Neural crest cell (in vitro differentiated cells): ENCODE results near the gene PITPNM1. TPM values are rescaled to one million over a fixed set of nuclear protein-coding genes. Genes with fewer than 3 reads are reported as not detected.
A peak's percentile ranks its signal among the peaks of the same experiment; 100 is the strongest.

Experiments used
- DNase-seq: peaks from one replicate; pipeline ENCODE4 v3.0.0; 2021; ENCODE audit warnings: low read depth, mixed read lengths, low spot score
- H3K27ac Mint-ChIP-seq: one replicate; pipeline ENCODE4 v1.8.0; 2021; ENCODE audit warnings: mild to moderate bottlenecking, mixed read lengths; ENCODE audit not compliant: unreplicated experiment
- H3K27me3 Mint-ChIP-seq: 2 replicates; pipeline ENCODE4 v1.8.0; 2021; ENCODE audit warnings: low read depth, mild to moderate bottlenecking, mixed read lengths
- H3K36me3 Mint-ChIP-seq: 2 replicates; pipeline ENCODE4 v1.8.0; 2021; ENCODE audit warnings: low read depth, mild to moderate bottlenecking, mixed read lengths
- H3K4me1 Mint-ChIP-seq: 2 replicates; pipeline ENCODE4 v1.8.0; 2021; ENCODE audit warnings: mixed read lengths
- H3K4me3 Mint-ChIP-seq: one replicate; pipeline ENCODE4 v1.8.0; 2021; ENCODE audit warnings: mild to moderate bottlenecking, mixed read lengths
- H3K9me3 Mint-ChIP-seq: 2 replicates; pipeline ENCODE4 v1.8.0; 2021; ENCODE audit warnings: mixed read lengths
- CTCF ChIP-seq: fragments of 200-600 bp; sonication (generic); conservative IDR thresholded peaks from 2 replicates; pipeline ENCODE4 v1.5.0; 2021; ENCODE audit warnings: antibody characterized with exemption, mild to moderate bottlenecking
- total RNA-seq: library from RNA; stranded (reverse); gene quantifications from 2 replicates; pipeline ENCODE4 v1.2.1, GENCODE V29; 2021

PITPNM1 gene
- total RNA-seq, 1 donor from 2014 or later: 109 TPM

GRCh38 chr11:67452141-67452952, 52.8 kb downstream of the PITPNM1 start, which contains the start of gene GPR152:
Gene GPR152, minus strand, starts transcription at chr11:67452729. Its CDS starts 5 bp downstream, at chr11:67452724.
- H3K27ac Mint-ChIP-seq: no peak within 1 kb of the TSS
- H3K27me3 Mint-ChIP-seq: no peaks in the 10 kb centered on the region

GRCh38 chr11:67451658-67451976, 53.5 kb downstream of the PITPNM1 start:
- no peak for TF ChIP-seq CTCF
- DNase-seq: no peak
- H3K36me3 Mint-ChIP-seq: no peaks in the 10 kb centered on the region
- H3K27me3 Mint-ChIP-seq: no peaks in the 10 kb centered on the region
- H3K4me3 Mint-ChIP-seq: no peak overlapping the region
- H3K27ac Mint-ChIP-seq: no peak overlapping the region
- H3K4me1 Mint-ChIP-seq: peaks cover 10% of the 10 kb centered on the region
- H3K9me3 Mint-ChIP-seq: no peaks in the 10 kb centered on the region

More at GRCh38 chr11:67452141-67452952, 52.8 kb downstream of the PITPNM1 start, which contains the start of gene GPR152:
- DNase-seq: no peak
- TF ChIP-seq CTCF: no peak
- no peaks in the 10 kb centered on the region for H3K36me3 Mint-ChIP-seq
- H3K4me3 Mint-ChIP-seq: no peak within 1 kb of the TSS
- peaks cover 10% of the 10 kb centered on the region for H3K4me1 Mint-ChIP-seq
- H3K9me3 Mint-ChIP-seq: no peaks in the 10 kb centered on the region

GRCh38 chr11:67450796-67451657, 54.1 kb downstream of the PITPNM1 start:
- DNase-seq: no peak
- no peak overlapping the region for H3K27ac Mint-ChIP-seq

GRCh38 chr11:67449116-67449844, 55.9 kb downstream of the PITPNM1 start:
- no peak for DNase-seq
- H3K4me3 Mint-ChIP-seq: no peak overlapping the region
- peak overlapping the region; percentile 29 for H3K27ac Mint-ChIP-seq
- H3K36me3 Mint-ChIP-seq: no peaks in the 10 kb centered on the region
- H3K4me1 Mint-ChIP-seq: peaks cover 10% of the 10 kb centered on the region
- TF ChIP-seq CTCF: no peak
- H3K27me3 Mint-ChIP-seq: no peaks in the 10 kb centered on the region
- H3K9me3 Mint-ChIP-seq: no peaks in the 10 kb centered on the region

More at GRCh38 chr11:67450796-67451657, 54.1 kb downstream of the PITPNM1 start:
- Mint-ChIP-seq H3K4me3 (peak overlapping the region; percentile 15), H3K36me3 (no peaks in the 10 kb centered on the region), H3K4me1 (peaks cover 10% of the 10 kb centered on the region), H3K27me3 (no peaks in the 10 kb centered on the region), H3K9me3 (no peaks in the 10 kb centered on the region)
- TF ChIP-seq CTCF: no peak

DNA sequence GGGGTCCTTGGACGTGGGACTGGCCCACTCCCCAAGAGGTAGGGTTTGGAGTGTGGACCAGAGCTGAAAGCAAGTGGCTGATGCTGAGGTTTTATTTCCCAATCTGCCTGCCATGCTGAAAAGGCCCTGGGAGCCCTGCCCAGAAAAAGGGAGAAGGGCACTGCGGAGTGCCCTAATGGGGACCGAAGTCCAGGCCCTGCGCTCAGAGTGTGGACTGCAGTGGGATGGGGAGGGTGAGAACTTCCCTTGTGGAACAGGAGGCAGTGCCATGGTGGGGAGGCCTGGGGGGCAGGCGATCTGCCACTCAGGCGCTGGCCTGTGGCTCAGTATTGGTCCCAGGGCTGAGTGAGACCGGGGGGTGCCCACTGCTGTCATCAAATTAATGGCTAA, 56.9 kb downstream of the PITPNM1 start:
- Mint-ChIP-seq H3K27me3 (no peaks in the 10 kb centered on the region), H3K27ac (no peak overlapping the region)

More for the DNA sequence above, 56.9 kb downstream of the PITPNM1 start:
- Mint-ChIP-seq H3K4me3 (no peak overlapping the region), H3K36me3 (no peaks in the 10 kb centered on the region), H3K4me1 (peaks cover 10% of the 10 kb centered on the region), H3K9me3 (no peaks in the 10 kb centered on the region)
- TF ChIP-seq CTCF: no peak
- no peak for DNase-seq
